HG03558 (cell line): Measurements from ENCODE around the gene SLC35F4.
"Not testable (repeated sequence)": the region's sequence is repeated elsewhere in the genome, so short reads cannot be mapped to it uniquely, and the experiment has no call there.

Source experiments
- ATAC-seq: cut with Tn5 transposase; IDR thresholded peaks from one replicate; pipeline ENCODE4 v1.9.1; 2021; ENCODE audit warnings: moderate number of reproducible peaks; ENCODE audit not compliant: unreplicated experiment; ENCODE audit errors: extremely low read depth

The SLC35F4 gene

GRCh38 chr14:57735276-57735675, 130.6 kb downstream of the SLC35F4 start:
- no peak for ATAC-seq

GRCh38 chr14:57732463-57733285, 133.2 kb downstream of the SLC35F4 start:
- ATAC-seq: no peak

- ATAC-seq: no peak
Measured at GRCh38 chr14:57729208-57730187, 136.4 kb downstream of the SLC35F4 start.

- ATAC-seq: no peak
Measured at GRCh38 chr14:57725399-57726077, 140.4 kb downstream of the SLC35F4 start.

GRCh38 chr14:57722141-57722540, 143.8 kb downstream of the SLC35F4 start:
- not testable (repeated sequence) for ATAC-seq

GRCh38 chr14:57714487-57714931, 151.4 kb downstream of the SLC35F4 start:
- no peak for ATAC-seq

- no peak for ATAC-seq
Measured at GRCh38 chr14:57712698-57713097, 153.2 kb downstream of the SLC35F4 start.

GRCh38 chr14:57712102-57712501, 153.8 kb downstream of the SLC35F4 start:
- no peak for ATAC-seq

GRCh38 chr14:57709909-57710308, 156.0 kb downstream of the SLC35F4 start:
- ATAC-seq: no peak

GRCh38 chr14:57709086-57709485, 156.8 kb downstream of the SLC35F4 start:
- not testable (repeated sequence) for ATAC-seq

GRCh38 chr14:57707219-57707618, 158.7 kb downstream of the SLC35F4 start:
- no peak for ATAC-seq

- no peak for ATAC-seq
Measured at GRCh38 chr14:57704763-57705162, 161.1 kb downstream of the SLC35F4 start.

GRCh38 chr14:57699947-57700346, 165.9 kb downstream of the SLC35F4 start:
- no peak for ATAC-seq

GRCh38 chr14:57692671-57693070, 173.2 kb downstream of the SLC35F4 start:
- no peak for ATAC-seq

GRCh38 chr14:57687416-57687815, 178.5 kb downstream of the SLC35F4 start:
- no peak for ATAC-seq

- no peak for ATAC-seq
Measured at GRCh38 chr14:57686304-57686703, 179.6 kb downstream of the SLC35F4 start.

- no peak for ATAC-seq
Measured at GRCh38 chr14:57671021-57671420, 194.9 kb downstream of the SLC35F4 start.

- ATAC-seq: no peak
Measured at GRCh38 chr14:57660208-57660607, 205.7 kb downstream of the SLC35F4 start.

- no peak for ATAC-seq
Measured at GRCh38 chr14:57659052-57659451, 206.8 kb downstream of the SLC35F4 start.

- ATAC-seq: no peak
Measured at GRCh38 chr14:57657487-57657886, 208.4 kb downstream of the SLC35F4 start.
